ENCODE measurements around the gene CLCN2.

The CLCN2 gene

DNA sequence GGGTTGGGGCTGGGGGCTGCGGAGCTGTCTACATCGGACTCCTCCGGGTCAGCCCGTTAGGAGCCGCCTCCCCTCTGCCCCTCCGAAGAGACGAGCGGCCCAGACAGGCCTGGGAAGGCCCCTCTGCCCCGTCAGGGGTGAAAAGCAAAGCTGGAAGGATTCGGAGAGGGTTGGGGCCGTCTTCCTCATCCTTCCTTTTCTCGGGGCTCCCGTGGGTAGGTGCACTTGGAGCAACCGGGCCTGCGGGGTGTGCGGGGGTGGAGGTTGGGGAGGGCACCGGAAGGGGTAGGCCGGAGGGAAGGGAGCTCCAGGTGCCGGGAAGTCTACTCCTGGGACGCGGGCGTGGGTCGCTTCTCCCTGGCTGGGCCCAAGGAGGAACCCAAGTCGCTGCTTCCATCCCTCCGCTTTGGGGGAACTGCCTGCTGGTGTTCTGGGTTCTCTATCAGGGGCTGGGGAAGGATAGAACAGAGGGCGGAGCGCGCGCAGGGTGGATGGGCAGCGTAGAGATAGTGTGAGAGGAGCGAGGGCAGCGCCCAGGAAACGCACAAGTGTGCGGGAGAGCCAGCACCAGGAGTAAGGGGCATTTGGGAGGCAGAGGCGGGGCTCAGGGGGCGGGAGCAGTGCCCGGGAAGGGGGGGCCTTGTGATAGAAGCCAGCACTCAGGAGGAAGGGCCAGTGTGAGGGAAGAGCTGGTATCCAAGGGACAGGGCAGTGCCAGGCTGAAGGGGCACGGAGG, 695 bp upstream of the CLCN2 start:
- peak overlapping the region; percentile 91 for H3K4me3 ChIP-seq (ENCODE audit: control insufficient read depth, low read depth, low read length)
- TF ChIP-seq, protein P1, sequence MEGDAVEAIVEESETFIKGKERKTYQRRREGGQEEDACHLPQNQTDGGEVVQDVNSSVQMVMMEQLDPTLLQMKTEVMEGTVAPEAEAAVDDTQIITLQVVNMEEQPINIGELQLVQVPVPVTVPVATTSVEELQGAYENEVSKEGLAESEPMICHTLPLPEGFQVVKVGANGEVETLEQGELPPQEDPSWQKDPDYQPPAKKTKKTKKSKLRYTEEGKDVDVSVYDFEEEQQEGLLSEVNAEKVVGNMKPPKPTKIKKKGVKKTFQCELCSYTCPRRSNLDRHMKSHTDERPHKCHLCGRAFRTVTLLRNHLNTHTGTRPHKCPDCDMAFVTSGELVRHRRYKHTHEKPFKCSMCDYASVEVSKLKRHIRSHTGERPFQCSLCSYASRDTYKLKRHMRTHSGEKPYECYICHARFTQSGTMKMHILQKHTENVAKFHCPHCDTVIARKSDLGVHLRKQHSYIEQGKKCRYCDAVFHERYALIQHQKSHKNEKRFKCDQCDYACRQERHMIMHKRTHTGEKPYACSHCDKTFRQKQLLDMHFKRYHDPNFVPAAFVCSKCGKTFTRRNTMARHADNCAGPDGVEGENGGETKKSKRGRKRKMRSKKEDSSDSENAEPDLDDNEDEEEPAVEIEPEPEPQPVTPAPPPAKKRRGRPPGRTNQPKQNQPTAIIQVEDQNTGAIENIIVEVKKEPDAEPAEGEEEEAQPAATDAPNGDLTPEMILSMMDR (IDR thresholded peaks at IDR 0.05; ENCODE audit: control insufficient read depth, insufficient read depth, low read depth, low read length, missing control alignments): no peak
- no peak for DNase-seq (ENCODE audit: low read depth)

DNA sequence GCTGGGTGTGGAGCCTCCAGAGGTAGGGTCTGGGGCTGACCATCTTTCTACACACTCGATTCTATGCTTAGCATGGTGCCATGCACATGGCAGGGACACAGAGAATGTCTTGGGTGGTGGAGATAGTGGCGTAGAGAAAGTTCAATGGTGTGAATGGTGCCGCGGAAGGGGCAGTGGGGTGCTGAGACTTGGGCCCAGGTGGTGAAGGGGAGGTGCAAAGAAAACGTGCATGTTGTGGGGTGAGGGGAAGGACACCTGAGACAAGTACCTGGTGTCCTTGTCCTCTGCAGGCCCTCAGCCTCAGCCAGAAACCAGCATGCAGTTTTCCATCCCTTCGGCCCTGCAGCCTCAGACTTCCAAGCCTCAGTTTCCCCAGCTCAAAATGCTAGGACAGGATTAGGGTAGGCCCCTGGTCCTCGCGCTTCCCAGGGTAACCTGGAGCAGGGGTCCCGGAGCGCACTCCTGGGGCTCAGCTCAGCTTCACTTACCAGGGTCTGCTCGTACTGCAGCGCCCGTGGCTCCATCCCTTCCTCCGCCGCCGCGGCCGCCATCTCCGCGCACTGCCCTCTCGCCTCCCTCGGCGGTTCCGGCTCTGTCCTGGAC, 375 bp downstream of the CLCN2 start:
- no peak for DNase-seq (ENCODE audit: low read depth)
- TF ChIP-seq, protein P1 (IDR thresholded peaks at IDR 0.05; ENCODE audit: control insufficient read depth, insufficient read depth, low read depth, low read length, missing control alignments): no peak

DNA sequence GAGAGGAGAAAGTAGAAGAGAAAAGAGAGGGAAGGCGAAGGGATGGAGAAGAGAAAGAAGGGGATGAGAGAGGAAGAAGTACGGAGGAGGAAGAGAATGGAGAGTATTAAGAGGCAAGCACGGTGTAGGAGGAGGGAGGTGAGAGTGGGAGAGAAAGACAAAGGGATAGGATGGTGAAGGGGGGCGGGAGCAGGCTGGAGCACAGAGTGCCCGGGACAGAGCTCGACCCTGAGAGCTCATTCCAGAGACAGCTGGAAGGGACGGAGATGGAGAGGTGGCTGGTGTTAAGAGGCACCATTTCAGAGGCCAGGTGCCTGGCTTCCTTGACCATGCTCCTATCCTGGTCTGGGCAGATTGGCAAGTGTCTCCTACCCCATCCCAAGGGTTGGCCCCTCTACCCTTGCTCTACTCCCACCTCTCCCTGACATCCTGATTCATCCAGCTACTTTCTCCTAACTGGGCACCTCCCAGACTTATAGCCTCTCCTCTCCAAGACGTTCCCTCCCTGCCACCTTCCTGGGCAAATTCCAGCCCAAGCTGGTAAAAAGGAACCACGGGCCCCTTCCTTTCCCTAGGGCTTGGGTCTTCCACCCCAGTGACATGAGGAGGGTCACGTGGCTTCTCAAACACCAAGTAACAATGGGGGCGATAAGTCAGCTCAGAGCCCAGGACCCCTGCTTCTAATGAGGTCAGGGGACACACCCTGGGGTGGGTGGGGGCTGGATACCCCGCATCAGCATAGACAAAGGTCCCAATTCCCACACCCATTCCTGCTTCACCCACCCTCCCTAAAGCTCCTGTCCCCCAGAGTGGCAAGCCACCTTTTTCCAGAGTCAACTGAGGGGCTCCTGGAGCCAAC, 1.1 kb downstream of the CLCN2 start:
- H3K4me3 ChIP-seq (ENCODE audit: control insufficient read depth, low read depth, low read length): peak overlapping the region; percentile 91
- TF ChIP-seq, protein P1 (IDR thresholded peaks at IDR 0.05; ENCODE audit: control insufficient read depth, insufficient read depth, low read depth, low read length, missing control alignments): no peak
- no peak for DNase-seq (ENCODE audit: low read depth)

More for the DNA sequence above, 375 bp downstream of the CLCN2 start:
- peak overlapping the region; percentile 91 for H3K4me3 ChIP-seq (ENCODE audit: control insufficient read depth, low read depth, low read length)

DNA sequence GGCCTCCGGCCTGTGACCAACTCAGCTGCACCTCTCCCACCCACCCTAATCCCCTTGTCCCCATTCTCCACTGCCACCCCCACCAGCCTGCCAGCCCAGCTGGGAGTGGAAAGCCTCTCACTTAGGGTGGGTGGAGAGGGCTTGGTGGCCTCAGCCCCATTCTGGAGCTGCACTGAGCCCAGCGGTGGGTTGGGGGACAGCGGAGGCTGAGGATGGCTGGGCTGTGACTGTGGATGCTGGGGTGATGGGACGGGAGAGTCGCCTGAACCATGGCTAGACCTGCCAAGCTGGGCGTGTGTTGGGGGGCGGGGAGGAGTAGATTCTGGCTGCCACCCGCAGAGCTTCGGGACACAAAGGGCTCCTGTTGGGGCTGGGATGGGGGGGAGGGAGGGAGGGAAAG, 1.8 kb downstream of the CLCN2 start:
- DNase-seq (ENCODE audit: low read depth): no peak
- TF ChIP-seq, protein P1 (IDR thresholded peaks at IDR 0.05; ENCODE audit: control insufficient read depth, insufficient read depth, low read depth, low read length, missing control alignments): no peak
- H3K4me3 ChIP-seq (ENCODE audit: control insufficient read depth, low read depth, low read length): no peak overlapping the region

DNA sequence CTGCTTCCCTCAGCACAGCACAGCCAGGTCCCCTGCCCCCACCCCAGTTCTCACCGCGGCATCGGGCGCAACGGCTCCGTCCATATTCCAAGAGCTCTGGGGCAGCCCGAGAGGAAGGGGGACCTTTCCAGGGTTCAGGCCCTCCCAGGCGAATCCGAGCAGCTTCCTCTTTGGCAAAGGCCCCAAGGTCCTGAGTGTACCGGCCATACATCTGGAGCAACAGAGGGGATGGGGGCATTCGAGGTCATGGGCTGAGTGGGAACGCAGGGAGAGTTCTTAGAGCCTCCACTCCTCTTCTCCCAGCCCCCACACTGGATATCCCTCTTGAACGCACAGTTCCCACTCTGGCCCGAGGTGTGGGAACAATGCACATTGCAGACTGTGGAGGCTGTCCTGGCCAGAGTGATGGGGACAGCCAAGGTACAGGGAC, 2.5 kb downstream of the CLCN2 start:
- no peak for DNase-seq (ENCODE audit: low read depth)
- TF ChIP-seq, protein P1 (IDR thresholded peaks at IDR 0.05; ENCODE audit: control insufficient read depth, insufficient read depth, low read depth, low read length, missing control alignments): no peak
- no peak overlapping the region for H3K4me3 ChIP-seq (ENCODE audit: control insufficient read depth, low read depth, low read length)

DNA sequence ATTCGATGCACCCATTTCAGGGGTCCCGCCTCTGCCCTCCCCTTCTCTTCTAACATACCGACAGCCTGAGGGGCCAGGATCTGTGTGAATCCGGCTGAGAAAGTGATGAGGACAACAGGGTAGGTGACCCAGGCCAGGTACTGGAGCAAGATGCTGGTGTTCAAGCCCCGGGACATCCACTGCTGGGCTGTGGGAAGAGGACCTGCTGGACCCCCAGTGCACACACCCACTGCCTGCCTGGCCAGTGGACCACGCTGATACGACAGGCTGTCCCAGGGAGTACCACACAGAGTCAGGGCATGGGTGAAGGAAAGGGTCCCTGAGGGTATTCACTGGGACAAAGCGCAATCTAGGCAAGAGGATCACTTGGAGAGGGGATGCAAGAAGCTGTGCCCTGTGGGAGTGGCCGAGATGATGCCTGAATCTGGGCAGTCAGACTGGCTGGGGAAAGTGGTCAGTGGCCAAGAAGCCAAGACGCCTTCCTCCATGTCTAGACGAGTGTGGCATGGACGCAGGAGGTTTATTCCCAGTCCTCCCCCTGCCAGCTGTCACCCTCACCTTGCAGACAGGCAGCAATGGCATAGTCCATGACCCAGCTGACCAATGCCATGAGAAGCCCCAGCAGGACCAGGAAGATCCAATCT, 3.2 kb downstream of the CLCN2 start:
- TF ChIP-seq, protein P1 (IDR thresholded peaks at IDR 0.05; ENCODE audit: control insufficient read depth, insufficient read depth, low read depth, low read length, missing control alignments): no peak
- H3K4me3 ChIP-seq (ENCODE audit: control insufficient read depth, low read depth, low read length): no peak overlapping the region
- no peak for DNase-seq (ENCODE audit: low read depth)
